HG02973 (cell line): ENCODE data around the gene MEGF11.

Experiments
- ATAC-seq: cut with Tn5 transposase; IDR thresholded peaks from one replicate; pipeline ENCODE4 v1.9.1; 2021; ENCODE audit warnings: moderate library complexity; ENCODE audit not compliant: unreplicated experiment

Gene MEGF11

GRCh38 chr15:66147440-66147839 lies 106.1 kb downstream of the MEGF11 start:
- ATAC-seq: no peak

GRCh38 chr15:66145726-66146182 lies 107.8 kb downstream of the MEGF11 start:
- no peak for ATAC-seq

- no peak for ATAC-seq
Measured at GRCh38 chr15:66144978-66145725, 108.4 kb downstream of the MEGF11 start.

GRCh38 chr15:66142285-66142684 lies 111.3 kb downstream of the MEGF11 start:
- ATAC-seq: no peak

GRCh38 chr15:66139591-66140207 lies 113.9 kb downstream of the MEGF11 start:
- no peak for ATAC-seq

- ATAC-seq: no peak
Measured at GRCh38 chr15:66138892-66139590, 114.5 kb downstream of the MEGF11 start.

GRCh38 chr15:66138096-66138783 lies 115.3 kb downstream of the MEGF11 start:
- ATAC-seq: no peak

- ATAC-seq: no peak
Measured at GRCh38 chr15:66136948-66137347, 116.6 kb downstream of the MEGF11 start.

- no peak for ATAC-seq
Measured at GRCh38 chr15:66135664-66136063, 117.9 kb downstream of the MEGF11 start.

- ATAC-seq: no peak
Measured at GRCh38 chr15:66134284-66134683, 119.3 kb downstream of the MEGF11 start.

- ATAC-seq: no peak
Measured at GRCh38 chr15:66133247-66133885, 120.2 kb downstream of the MEGF11 start.

GRCh38 chr15:66132251-66132816 lies 121.2 kb downstream of the MEGF11 start:
- ATAC-seq: no peak

- no peak for ATAC-seq
Measured at GRCh38 chr15:66131831-66132230, 121.7 kb downstream of the MEGF11 start.

- ATAC-seq: no peak
Measured at GRCh38 chr15:66131200-66131599, 122.3 kb downstream of the MEGF11 start.

- no peak for ATAC-seq
Measured at GRCh38 chr15:66130496-66131034, 123.0 kb downstream of the MEGF11 start.

- ATAC-seq: no peak
Measured at GRCh38 chr15:66129586-66129985, 124.0 kb downstream of the MEGF11 start.

- ATAC-seq: no peak
Measured at GRCh38 chr15:66128116-66128680, 125.4 kb downstream of the MEGF11 start.

- ATAC-seq: no peak
Measured at GRCh38 chr15:66126456-66126855, 127.1 kb downstream of the MEGF11 start.

GRCh38 chr15:66126031-66126441 lies 127.5 kb downstream of the MEGF11 start:
- ATAC-seq: no peak

- no peak for ATAC-seq
Measured at GRCh38 chr15:66124651-66125050, 128.9 kb downstream of the MEGF11 start.
